ENCODE results near the gene OTUB1. TPM values are rescaled to one million over a fixed set of nuclear protein-coding genes. Genes with fewer than 3 reads are reported as not detected.

The OTUB1 gene
- polyA plus RNA-seq, 1 donor (not counting 4 experiments of a cell fraction or from before 2014, with no cell fraction given): 106 TPM

DNA sequence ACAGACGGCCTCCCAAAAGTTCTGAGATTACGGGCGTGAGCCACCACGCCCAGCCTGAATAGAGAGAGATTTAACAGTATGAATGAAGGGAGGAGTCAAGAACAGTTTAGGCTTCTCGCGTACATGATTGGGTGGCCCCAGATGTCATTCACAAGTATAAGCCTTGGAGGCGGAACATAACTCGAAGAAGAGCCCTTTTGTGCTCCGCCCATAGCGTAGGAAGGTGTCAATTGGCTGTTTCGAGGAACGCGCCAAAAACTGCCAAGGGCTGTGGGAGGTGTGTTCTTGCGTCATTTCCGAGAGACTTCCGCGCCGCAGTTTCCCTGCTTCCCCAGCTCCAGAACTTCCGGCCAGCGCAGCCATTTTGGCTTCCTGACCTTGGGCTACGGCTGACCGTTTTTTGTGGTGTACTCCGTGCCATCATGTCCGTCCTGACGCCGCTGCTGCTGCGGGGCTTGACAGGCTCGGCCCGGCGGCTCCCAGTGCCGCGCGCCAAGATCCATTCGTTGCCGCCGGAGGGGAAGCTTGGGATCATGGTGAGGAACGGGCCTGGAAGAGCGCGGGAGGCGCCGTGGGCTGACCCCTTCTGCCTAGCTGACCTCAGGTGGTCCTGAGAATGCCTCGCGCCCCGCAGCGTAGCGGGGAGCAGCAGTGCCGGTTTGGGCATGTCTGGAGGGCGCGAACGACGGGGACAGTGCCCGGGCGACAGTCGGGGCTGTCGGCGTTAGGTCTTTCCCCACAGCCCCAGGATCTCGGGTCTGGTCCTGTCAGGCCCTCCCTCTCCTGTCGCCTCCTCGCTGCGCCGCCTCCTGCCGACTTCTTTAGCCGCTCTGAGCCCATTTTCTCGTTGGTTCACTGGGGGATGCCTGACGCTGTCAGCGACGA is 11.7 kb upstream of the OTUB1 start, which contains the start of gene COX8A:
TSS of gene COX8A (plus strand) at position 362 of the 885 bp plus-strand sequence. CDS start at position 423, 61 bp downstream.
- dilution Hi-C loops (cut with MboI; ENCODE audit: extremely low pct_ligation_motif_present, low sequenced_read_pairs): no loop called here
- DNase-seq (ENCODE audit: low read depth, low spot score) (peak; percentile 98), FAIRE-seq (peak; percentile 83)
- H4K20me1 ChIP-seq (ENCODE audit: control insufficient read depth, extremely low read depth, insufficient read depth, low read length): no peaks in the 10 kb centered on the region
- H3K9me1 ChIP-seq (ENCODE audit: control insufficient read depth, extremely low read depth, insufficient read depth, low read length): no peaks in the 10 kb centered on the region
- no peaks in the 10 kb centered on the region for H3K9me3 ChIP-seq (ENCODE audit: control insufficient read depth, low read depth, low read length)
- peak within 1 kb of the TSS; percentile 98 for H3K9ac ChIP-seq (ENCODE audit: control insufficient read depth, extremely low read depth, insufficient read depth, low read length)
- TF ChIP-seq, protein P1, sequence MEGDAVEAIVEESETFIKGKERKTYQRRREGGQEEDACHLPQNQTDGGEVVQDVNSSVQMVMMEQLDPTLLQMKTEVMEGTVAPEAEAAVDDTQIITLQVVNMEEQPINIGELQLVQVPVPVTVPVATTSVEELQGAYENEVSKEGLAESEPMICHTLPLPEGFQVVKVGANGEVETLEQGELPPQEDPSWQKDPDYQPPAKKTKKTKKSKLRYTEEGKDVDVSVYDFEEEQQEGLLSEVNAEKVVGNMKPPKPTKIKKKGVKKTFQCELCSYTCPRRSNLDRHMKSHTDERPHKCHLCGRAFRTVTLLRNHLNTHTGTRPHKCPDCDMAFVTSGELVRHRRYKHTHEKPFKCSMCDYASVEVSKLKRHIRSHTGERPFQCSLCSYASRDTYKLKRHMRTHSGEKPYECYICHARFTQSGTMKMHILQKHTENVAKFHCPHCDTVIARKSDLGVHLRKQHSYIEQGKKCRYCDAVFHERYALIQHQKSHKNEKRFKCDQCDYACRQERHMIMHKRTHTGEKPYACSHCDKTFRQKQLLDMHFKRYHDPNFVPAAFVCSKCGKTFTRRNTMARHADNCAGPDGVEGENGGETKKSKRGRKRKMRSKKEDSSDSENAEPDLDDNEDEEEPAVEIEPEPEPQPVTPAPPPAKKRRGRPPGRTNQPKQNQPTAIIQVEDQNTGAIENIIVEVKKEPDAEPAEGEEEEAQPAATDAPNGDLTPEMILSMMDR (optimal IDR thresholded peaks at IDR 0.05 in 1 of 3, IDR thresholded peaks at IDR 0.05 in 1 of 3, conservative IDR thresholded peaks at IDR 0.05 in 1 of 3; ENCODE audit: extremely low read depth in 1 of 3, insufficient read depth in 2 of 3, low read length in 3 of 3): no peak
- no peak for TF ChIP-seq EZH2 (IDR thresholded peaks at IDR 0.05; ENCODE audit: low read length)
- peak within 1 kb of the TSS; percentile 91 for H2AFZ ChIP-seq (ENCODE audit: control insufficient read depth, low read length)
- peaks cover 6 to 7% of the 10 kb centered on the region in 2 experiments for H3K36me3 ChIP-seq (ENCODE audit: control insufficient read depth in 2 of 2, extremely low read depth in 1 of 2, insufficient read depth in 2 of 2, low read length in 2 of 2)
- peak within 1 kb of the TSS; percentile 92 for H3K27ac ChIP-seq (ENCODE audit: control insufficient read depth, insufficient read depth, low read length)
- H3K4me3 ChIP-seq (ENCODE audit: control insufficient read depth in 2 of 3, extremely low read depth in 1 of 3, insufficient read depth in 2 of 3, low read depth in 1 of 3, low read length in 3 of 3): peak within 1 kb of the TSS; percentile 67 to 97 (median 93)
- no peaks in the 10 kb centered on the region for H3K27me3 ChIP-seq (ENCODE audit: control insufficient read depth, extremely low read depth, insufficient read depth, low read length)
- H3K4me2 ChIP-seq (ENCODE audit: control insufficient read depth, extremely low read depth, insufficient read depth, low read depth, low read length): peak within 1 kb of the TSS; percentile 92
- peaks cover 11% of the 10 kb centered on the region for H3K4me1 ChIP-seq (ENCODE audit: control insufficient read depth, extremely low read depth, insufficient read depth, low read length)
- H3K79me2 ChIP-seq (ENCODE audit: control insufficient read depth, insufficient read depth, low read length): peaks cover 38% of the 10 kb centered on the region

DNA sequence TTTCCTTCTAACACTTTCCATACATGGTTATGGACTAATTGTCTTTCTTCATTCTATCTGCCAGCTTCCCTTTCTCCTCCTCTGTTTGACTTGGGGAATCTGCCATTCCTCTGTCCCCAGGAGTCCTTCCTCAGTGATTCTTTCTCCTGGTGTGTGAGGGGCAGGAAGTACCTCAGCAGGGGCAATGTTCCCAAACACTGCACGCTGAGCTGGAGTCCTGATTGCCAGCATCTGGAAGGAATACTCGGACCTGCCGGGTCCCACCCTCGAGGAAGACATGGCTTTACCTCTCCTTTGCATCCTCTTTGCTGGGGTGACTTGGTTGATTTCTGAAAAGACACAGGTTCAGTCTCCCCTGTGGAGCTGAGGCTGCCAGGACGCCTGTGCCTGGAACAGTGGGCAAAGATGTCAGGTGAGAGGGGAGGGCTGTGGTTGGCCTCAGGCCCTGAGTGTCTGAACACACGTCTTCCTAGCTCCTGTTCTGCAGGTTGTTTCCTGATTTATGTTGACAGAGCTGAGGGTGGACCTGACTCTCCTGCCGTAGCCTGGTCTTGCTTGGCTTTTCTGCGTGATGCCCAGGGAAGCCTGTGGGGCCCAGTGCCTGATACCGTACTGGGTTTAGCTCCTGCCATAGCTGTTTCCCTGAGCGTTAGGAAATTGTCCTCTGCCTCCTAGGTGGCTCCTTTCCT is 7.5 kb upstream of the OTUB1 start:
- Histone ChIP-seq H3K27me3 (ENCODE audit: control insufficient read depth, extremely low read depth, insufficient read depth, low read length) (no peaks in the 10 kb centered on the region), H2AFZ (ENCODE audit: control insufficient read depth, low read length) (no peak overlapping the region), H3K9me1 (ENCODE audit: control insufficient read depth, extremely low read depth, insufficient read depth, low read length) (no peaks in the 10 kb centered on the region), H4K20me1 (ENCODE audit: control insufficient read depth, extremely low read depth, insufficient read depth, low read length) (no peaks in the 10 kb centered on the region), H3K4me2 (ENCODE audit: control insufficient read depth, extremely low read depth, insufficient read depth, low read depth, low read length) (no peak overlapping the region), H3K4me1 (ENCODE audit: control insufficient read depth, extremely low read depth, insufficient read depth, low read length) (peaks cover 14% of the 10 kb centered on the region), H3K36me3 (ENCODE audit: control insufficient read depth in 2 of 2, extremely low read depth in 1 of 2, insufficient read depth in 2 of 2, low read length in 2 of 2) (peaks cover 6 to 7% of the 10 kb centered on the region in 2 experiments), H3K4me3 (ENCODE audit: control insufficient read depth in 2 of 3, extremely low read depth in 1 of 3, insufficient read depth in 2 of 3, low read depth in 1 of 3, low read length in 3 of 3) (no peak overlapping the region), H3K9ac (ENCODE audit: control insufficient read depth, extremely low read depth, insufficient read depth, low read length) (no peak overlapping the region), H3K9me3 (ENCODE audit: control insufficient read depth, low read depth, low read length) (no peaks in the 10 kb centered on the region), H3K79me2 (ENCODE audit: control insufficient read depth, insufficient read depth, low read length) (peaks cover 40% of the 10 kb centered on the region), H3K27ac (ENCODE audit: control insufficient read depth, insufficient read depth, low read length) (no peak overlapping the region)
- TF ChIP-seq, protein P1 (optimal IDR thresholded peaks at IDR 0.05 in 1 of 3, IDR thresholded peaks at IDR 0.05 in 1 of 3, conservative IDR thresholded peaks at IDR 0.05 in 1 of 3; ENCODE audit: extremely low read depth in 1 of 3, insufficient read depth in 2 of 3, low read length in 3 of 3): no peak
- TF ChIP-seq EZH2 (IDR thresholded peaks at IDR 0.05; ENCODE audit: low read length): no peak
- no peak for FAIRE-seq
- no peak for DNase-seq (ENCODE audit: low read depth, low spot score)
- dilution Hi-C loops (cut with MboI; ENCODE audit: extremely low pct_ligation_motif_present, low sequenced_read_pairs): no loop called here
